22Rv1 (cell line): Measurements from ENCODE around the gene SERPINB1.

Source experiments
- ZFX ChIP-seq: fragments of 450-650 bp; IDR thresholded peaks from 2 replicates; pipeline ENCODE4 v1.6.1; 2017; ENCODE audit warnings: antibody characterized with exemption, borderline replicate concordance
- TF ChIP-seq, protein P1 (sequence below): fragments of 450-650 bp; IDR thresholded peaks from 2 replicates; pipeline ENCODE4 v1.5.1; 2017; ENCODE audit warnings: mild to moderate bottlenecking

GRCh38 chr6:2854396-2854982, 12.8 kb upstream of the SERPINB1 start:
- TF ChIP-seq, protein P1, sequence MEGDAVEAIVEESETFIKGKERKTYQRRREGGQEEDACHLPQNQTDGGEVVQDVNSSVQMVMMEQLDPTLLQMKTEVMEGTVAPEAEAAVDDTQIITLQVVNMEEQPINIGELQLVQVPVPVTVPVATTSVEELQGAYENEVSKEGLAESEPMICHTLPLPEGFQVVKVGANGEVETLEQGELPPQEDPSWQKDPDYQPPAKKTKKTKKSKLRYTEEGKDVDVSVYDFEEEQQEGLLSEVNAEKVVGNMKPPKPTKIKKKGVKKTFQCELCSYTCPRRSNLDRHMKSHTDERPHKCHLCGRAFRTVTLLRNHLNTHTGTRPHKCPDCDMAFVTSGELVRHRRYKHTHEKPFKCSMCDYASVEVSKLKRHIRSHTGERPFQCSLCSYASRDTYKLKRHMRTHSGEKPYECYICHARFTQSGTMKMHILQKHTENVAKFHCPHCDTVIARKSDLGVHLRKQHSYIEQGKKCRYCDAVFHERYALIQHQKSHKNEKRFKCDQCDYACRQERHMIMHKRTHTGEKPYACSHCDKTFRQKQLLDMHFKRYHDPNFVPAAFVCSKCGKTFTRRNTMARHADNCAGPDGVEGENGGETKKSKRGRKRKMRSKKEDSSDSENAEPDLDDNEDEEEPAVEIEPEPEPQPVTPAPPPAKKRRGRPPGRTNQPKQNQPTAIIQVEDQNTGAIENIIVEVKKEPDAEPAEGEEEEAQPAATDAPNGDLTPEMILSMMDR, result no peak
- TF ChIP-seq ZFX, result no peak
